Measurements from ENCODE around the gene INO80C. TPM values are rescaled to one million over a fixed set of nuclear protein-coding genes. Genes with fewer than 3 reads are reported as not detected.

INO80C gene
- total RNA-seq, 2 experiments from 2014 or later = 5.9 to 10.3 TPM

- H3K9me3 ChIP-seq (ENCODE audit: low read length) = no peaks in the 10 kb centered on the region
- BruUV-seq (replicated peaks) = no TSS peak
- no peak overlapping the region for H2AFZ ChIP-seq (ENCODE audit: low read length)
- no peaks in the 10 kb centered on the region for H4K20me1 ChIP-seq (ENCODE audit: insufficient read depth, low read length)
- POLR2A ChIA-PET = no interaction called here
- H3K79me2 ChIP-seq (ENCODE audit: insufficient read depth, low read depth, low read length) = no peaks in the 10 kb centered on the region
- no peaks in the 10 kb centered on the region for H3K4me1 ChIP-seq (ENCODE audit: insufficient read depth, low read length, poor library complexity, severe bottlenecking)
- no peaks in the 10 kb centered on the region for H3K36me3 ChIP-seq (ENCODE audit: insufficient read depth, low read length)
- no peak overlapping the region for H3K4me3 ChIP-seq (ENCODE audit: low read depth, low read length, poor library complexity, severe bottlenecking)
- no peaks in the 10 kb centered on the region for H3K9me2 ChIP-seq (ENCODE audit: insufficient read depth, low read length)
- no peak for DNase-seq (ENCODE audit: low spot score)
- TF ChIP-seq CTCF (conservative IDR thresholded peaks at IDR 0.05; ENCODE audit: low read length) (no peak), EZH2phosphoT487 (IDR thresholded peaks at IDR 0.05; ENCODE audit: borderline replicate concordance, low read depth, low read length) (no peak)
- H3K27ac ChIP-seq (ENCODE audit: low read depth, low read length, poor library complexity, severe bottlenecking) = no peak overlapping the region
- CTCF ChIA-PET (ENCODE audit: unreplicated experiment) = no interaction called here
- no peak overlapping the region for H3K4me2 ChIP-seq (ENCODE audit: low read length)
- intact Hi-C loops (cut with micrococcal nuclease; ENCODE audit: unreplicated experiment) = no loop called here
These were observed 26.5 kb upstream of the INO80C start for GRCh38 chr18:35524226-35524625.

GRCh38 chr18:35522130-35522959, 24.6 kb upstream of the INO80C start:
- H3K79me2 ChIP-seq (ENCODE audit: insufficient read depth, low read depth, low read length) = no peaks in the 10 kb centered on the region
- no peak overlapping the region for H3K4me2 ChIP-seq (ENCODE audit: low read length)
- BruUV-seq (replicated peaks) = no TSS peak
- H3K4me1 ChIP-seq (ENCODE audit: insufficient read depth, low read length, poor library complexity, severe bottlenecking) = no peaks in the 10 kb centered on the region
- H3K9me2 ChIP-seq (ENCODE audit: insufficient read depth, low read length) = no peaks in the 10 kb centered on the region
- no peak for TF ChIP-seq EZH2phosphoT487 (IDR thresholded peaks at IDR 0.05; ENCODE audit: borderline replicate concordance, low read depth, low read length)
- TF ChIP-seq CTCF (conservative IDR thresholded peaks at IDR 0.05; ENCODE audit: low read length) = no peak
- intact Hi-C loops (cut with micrococcal nuclease; ENCODE audit: unreplicated experiment) = no loop called here
- no peak overlapping the region for H2AFZ ChIP-seq (ENCODE audit: low read length)
- CTCF ChIA-PET (ENCODE audit: unreplicated experiment) = no interaction called here
- H4K20me1 ChIP-seq (ENCODE audit: insufficient read depth, low read length) = no peaks in the 10 kb centered on the region
- H3K4me3 ChIP-seq (ENCODE audit: low read depth, low read length, poor library complexity, severe bottlenecking) = no peak overlapping the region
- H3K9me3 ChIP-seq (ENCODE audit: low read length) = no peaks in the 10 kb centered on the region
- H3K36me3 ChIP-seq (ENCODE audit: insufficient read depth, low read length) = no peaks in the 10 kb centered on the region
- no peak overlapping the region for H3K27ac ChIP-seq (ENCODE audit: low read depth, low read length, poor library complexity, severe bottlenecking)
- POLR2A ChIA-PET = interaction anchor here (0.6 to 0.7 kb wide), 5 partner anchors 42 to 876 kb away, joined by 3 to 4 read pairs (median 3); no protein-coding TSS in a partner anchor
- DNase-seq (ENCODE audit: low spot score) = no peak

- H3K36me3 ChIP-seq (ENCODE audit: insufficient read depth, low read length) = no peaks in the 10 kb centered on the region
- intact Hi-C loops (cut with micrococcal nuclease; ENCODE audit: unreplicated experiment) = no loop called here
- no peaks in the 10 kb centered on the region for H3K79me2 ChIP-seq (ENCODE audit: insufficient read depth, low read depth, low read length)
- no peak overlapping the region for H3K27ac ChIP-seq (ENCODE audit: low read depth, low read length, poor library complexity, severe bottlenecking)
- no peaks in the 10 kb centered on the region for H3K4me1 ChIP-seq (ENCODE audit: insufficient read depth, low read length, poor library complexity, severe bottlenecking)
- CTCF ChIA-PET (ENCODE audit: unreplicated experiment) = no interaction called here
- DNase-seq (ENCODE audit: low spot score) = no peak
- BruUV-seq (replicated peaks) = no TSS peak
- no peak overlapping the region for H3K4me3 ChIP-seq (ENCODE audit: low read depth, low read length, poor library complexity, severe bottlenecking)
- no peaks in the 10 kb centered on the region for H3K9me3 ChIP-seq (ENCODE audit: low read length)
- POLR2A ChIA-PET = interaction anchor here (0.7 kb wide), 1 partner anchor 835 kb away, joined by 3 read pairs; no protein-coding TSS in a partner anchor
- no peak overlapping the region for H3K4me2 ChIP-seq (ENCODE audit: low read length)
- no peaks in the 10 kb centered on the region for H4K20me1 ChIP-seq (ENCODE audit: insufficient read depth, low read length)
- TF ChIP-seq CTCF (conservative IDR thresholded peaks at IDR 0.05; ENCODE audit: low read length) (no peak), EZH2phosphoT487 (IDR thresholded peaks at IDR 0.05; ENCODE audit: borderline replicate concordance, low read depth, low read length) (no peak)
- no peaks in the 10 kb centered on the region for H3K9me2 ChIP-seq (ENCODE audit: insufficient read depth, low read length)
- H2AFZ ChIP-seq (ENCODE audit: low read length) = no peak overlapping the region
These were observed 23.4 kb upstream of the INO80C start for GRCh38 chr18:35521133-35521532.

Data from OCI-LY7 (cell line).